GM12878 (cell line): Measurements from ENCODE around the gene CNIH2. TPM values are rescaled to one million over a fixed set of nuclear protein-coding genes. Genes with fewer than 3 reads are reported as not detected.
A peak's percentile ranks its signal among the peaks of the same experiment; 100 is the strongest.

ENCODE experiments used
- BHLHE40 ChIP-seq, 2 experiments: fragments of 450-650 bp in 1 of 2; IDR thresholded peaks; 2 replicates each; pipeline ENCODE4 v1.6.1; 2011 to 2017; ENCODE audit warnings: low read depth in 2 of 2, borderline replicate concordance in 1 of 2, improper control_type of control experiment in 1 of 2, low read length in 1 of 2, mild to moderate bottlenecking in 1 of 2
- CBX3 ChIP-seq: fragments of 200-600 bp; sonication (generic); IDR thresholded peaks from 2 replicates; pipeline ENCODE4 v1.6.1; 2016; ENCODE audit warnings: low read depth, borderline replicate concordance
- CBX5 ChIP-seq: sonication (generic); IDR thresholded peaks from 2 replicates; pipeline ENCODE4 v1.6.1; 2016; ENCODE audit warnings: low read depth, moderate library complexity, mild to moderate bottlenecking, inconsistent platforms
- CHD1 ChIP-seq: IDR thresholded peaks from 2 replicates; pipeline ENCODE4 v1.6.1; 2012; ENCODE audit warnings: low read depth, low read length, improper control_type of control experiment
- EED ChIP-seq: sonication (generic); IDR thresholded peaks from 2 replicates; pipeline ENCODE4 v1.6.1; 2016; ENCODE audit warnings: antibody characterized with exemption, low read depth
- EP300 ChIP-seq, 2 experiments: fragments of 150-350 bp in 1 of 2; IDR thresholded peaks; 2 replicates each; pipeline ENCODE4 v1.6.1; 2011 to 2012; ENCODE audit warnings: low read depth in 2 of 2, low read length in 2 of 2, borderline replicate concordance in 1 of 2, improper control_type of control experiment in 1 of 2, inconsistent platforms in 1 of 2; ENCODE audit not compliant: control insufficient read depth in 1 of 2
- JUNB ChIP-seq: IDR thresholded peaks from 2 replicates; pipeline ENCODE4 v1.6.1; 2016; ENCODE audit warnings: antibody characterized with exemption, mild to moderate bottlenecking
- JUND ChIP-seq: IDR thresholded peaks from 2 replicates; pipeline ENCODE4 v1.6.1; 2012; ENCODE audit warnings: low read depth, mild to moderate bottlenecking, low read length, improper control_type of control experiment, moderate library complexity
- NFYA ChIP-seq: IDR thresholded peaks from 2 replicates; pipeline ENCODE4 v1.6.1; 2011; ENCODE audit warnings: low read depth, mild to moderate bottlenecking, low read length, improper control_type of control experiment, borderline replicate concordance
- POLR2AphosphoS2 ChIP-seq: IDR thresholded peaks from 2 replicates; pipeline ENCODE4 v1.6.1; 2011; ENCODE audit warnings: low read depth, mild to moderate bottlenecking, low read length, improper control_type of control experiment, moderate library complexity
- POU2F2 ChIP-seq: IDR thresholded peaks from 3 replicates; pipeline ENCODE4 v1.6.1; 2011; ENCODE audit warnings: low read depth, mild to moderate bottlenecking, low read length, borderline replicate concordance
- RCOR1 ChIP-seq: conservative IDR thresholded peaks from 2 replicates; pipeline ENCODE4 v1.6.1; 2012; ENCODE audit warnings: low read depth, low read length, improper control_type of control experiment
- SMAD5 ChIP-seq: IDR thresholded peaks from 2 replicates; pipeline ENCODE4 v1.6.1; 2016; ENCODE audit warnings: antibody characterized with exemption, low read depth
- SMC3 ChIP-seq: IDR thresholded peaks from 2 replicates; pipeline ENCODE4 v1.6.1; 2011; ENCODE audit warnings: low read length, improper control_type of control experiment, borderline replicate concordance
- SP1 ChIP-seq: IDR thresholded peaks from one replicate; pipeline ENCODE4 v1.6.1; 2011; ENCODE audit warnings: low read depth, low read length
- TAF1 ChIP-seq: IDR thresholded peaks from 2 replicates; pipeline ENCODE4 v1.6.1; 2011; ENCODE audit warnings: mild to moderate bottlenecking, low read depth, low read length, borderline replicate concordance
- TCF12 ChIP-seq: IDR thresholded peaks from 2 replicates; pipeline ENCODE4 v1.6.1; 2011; ENCODE audit warnings: low read depth, mild to moderate bottlenecking, low read length
- YY1 ChIP-seq: IDR thresholded peaks from 2 replicates; pipeline ENCODE4 v1.6.1; 2011; ENCODE audit warnings: low read depth, mild to moderate bottlenecking, low read length
- ZBED1 ChIP-seq: IDR thresholded peaks from 2 replicates; pipeline ENCODE4 v1.6.1; 2016; ENCODE audit warnings: borderline replicate concordance
- ZSCAN29 ChIP-seq: fragments of 450-650 bp; IDR thresholded peaks from 2 replicates; pipeline ENCODE4 v1.6.1; 2017; ENCODE audit warnings: mild to moderate bottlenecking, moderate library complexity
- polyA plus RNA-seq, 11 experiments: library from polyadenylated mRNA; depleted of rRNA in 4 of 11; unstranded in 6 of 11; stranded (reverse) in 5 of 11; fragments of >200 nt; fragmentation: Nextera tagmentation in 4 of 11; fragmentation: Illumina TruSeq in 1 of 11; extraction: Ambion mirVana in 4 of 11; extraction: Trizol in 1 of 11; gene quantifications; 1 replicate in 1 of 11; 2 replicates in 10 of 11; pipeline versions ENCODE4 v1.2.1 to v1.2.3, GENCODE V29; 2011 to 2016; ENCODE audit warnings: inconsistent platforms in 2 of 11, missing spikeins in 2 of 11, low read depth in 1 of 11
- total RNA-seq, 4 experiments: library from RNA; depleted of rRNA in 3 of 4; stranded (reverse); fragments of >200 nt in 3 of 4; fragmentation: Illumina TruSeq in 1 of 4; extraction: Trizol in 1 of 4; gene quantifications; 2 replicates each; pipeline versions ENCODE4 v1.2.1 to v1.2.3, GENCODE V29; 2013 to 2021
- TF ChIP-seq, protein P1 (sequence below): fragments of 450-650 bp; IDR thresholded peaks from 2 replicates; pipeline ENCODE4 v1.6.1; 2018; ENCODE audit warnings: mild to moderate bottlenecking, low read depth, moderate library complexity; ENCODE audit not compliant: partially characterized antibody
- TF ChIP-seq, protein P2 (sequence below): fragments of 450-650 bp; IDR thresholded peaks from 2 replicates; pipeline ENCODE4 v1.6.1; 2017; ENCODE audit warnings: mild to moderate bottlenecking, low read depth, inconsistent platforms; ENCODE audit not compliant: poor library complexity, severe bottlenecking
- TF ChIP-seq, protein P3 (sequence below): IDR thresholded peaks from 2 replicates; pipeline ENCODE4 v1.6.1; 2012; ENCODE audit warnings: low read depth, low read length, improper control_type of control experiment
- TF ChIP-seq, protein P4 (sequence below): IDR thresholded peaks from 2 replicates; pipeline ENCODE4 v1.6.1; 2011; ENCODE audit warnings: mild to moderate bottlenecking, low read depth, low read length, moderate library complexity; ENCODE audit not compliant: insufficient replicate concordance

CNIH2 gene
- total and polyA plus RNA-seq, 10 of the 15 experiments (the other 5 are each of a cell fraction or from before 2014, with no cell fraction given), result 0.07 to 1.3 (median 0.68) TPM; not detected in 2

DNA sequence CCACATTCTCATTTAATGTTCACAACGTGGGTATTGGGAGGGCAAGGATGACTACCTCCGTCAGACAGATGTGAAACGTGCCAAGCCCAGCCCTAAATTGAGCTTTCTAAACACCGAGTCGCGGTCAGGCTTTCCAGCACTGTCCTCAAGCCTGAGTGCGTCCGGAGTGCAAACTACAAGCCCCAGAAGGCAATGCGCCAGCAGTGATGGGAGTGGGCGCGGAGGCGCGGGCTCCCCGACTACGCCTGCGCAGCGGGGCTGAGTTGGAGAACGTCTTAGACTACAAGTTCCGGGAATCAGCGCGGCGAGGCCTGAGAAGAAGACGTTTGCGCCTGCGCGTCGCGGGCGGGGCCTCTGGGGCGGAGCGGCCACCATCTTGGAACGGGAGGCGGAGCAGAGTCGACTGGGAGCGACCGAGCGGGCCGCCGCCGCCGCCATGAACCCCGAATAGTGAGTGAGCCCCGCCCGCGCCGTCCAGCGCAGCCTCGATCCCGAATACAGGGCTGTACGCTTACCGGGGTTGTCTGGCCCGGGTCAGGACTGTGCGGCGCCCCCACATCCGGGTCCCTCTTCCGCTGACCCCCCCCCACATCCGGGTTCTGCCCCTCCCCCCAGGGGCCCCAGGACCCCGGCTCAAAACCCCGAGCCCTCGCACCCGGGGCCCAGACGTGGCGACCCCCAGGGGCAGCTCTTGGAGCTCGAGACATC lies 9.6 kb upstream of the CNIH2 start, which contains the start of gene RAB1B (continued):
- TF ChIP-seq SMAD5 (no peak; the same call in 1 of the 2 replicates), CBX3 (no peak), YY1 (peak; percentile 96), EED (no peak), SP1 (peak; percentile 70), SMC3 (no peak), ZBED1 (no peak), TCF12 (no peak), CHD1 (no peak), POLR2AphosphoS2 (peak; percentile 31; the same call in 1 of the 2 replicates), CBX5 (no peak), NFYA (no peak), JUNB (no peak), ZSCAN29 (no peak), POU2F2 (no peak), JUND (no peak), BHLHE40 (IDR thresholded peaks at IDR 0.05; ENCODE audit: borderline replicate concordance in 1 of 2, low read depth in 2 of 2, low read length in 1 of 2) (peak; percentile 85 to 86), TAF1 (no peak; the same call in 1 of the 2 replicates), EP300 (IDR thresholded peaks at IDR 0.05; ENCODE audit: borderline replicate concordance in 1 of 2, control insufficient read depth in 1 of 2, low read depth in 2 of 2, low read length in 2 of 2) (no peak), RCOR1 (no peak)
- TF ChIP-seq, protein P1, sequence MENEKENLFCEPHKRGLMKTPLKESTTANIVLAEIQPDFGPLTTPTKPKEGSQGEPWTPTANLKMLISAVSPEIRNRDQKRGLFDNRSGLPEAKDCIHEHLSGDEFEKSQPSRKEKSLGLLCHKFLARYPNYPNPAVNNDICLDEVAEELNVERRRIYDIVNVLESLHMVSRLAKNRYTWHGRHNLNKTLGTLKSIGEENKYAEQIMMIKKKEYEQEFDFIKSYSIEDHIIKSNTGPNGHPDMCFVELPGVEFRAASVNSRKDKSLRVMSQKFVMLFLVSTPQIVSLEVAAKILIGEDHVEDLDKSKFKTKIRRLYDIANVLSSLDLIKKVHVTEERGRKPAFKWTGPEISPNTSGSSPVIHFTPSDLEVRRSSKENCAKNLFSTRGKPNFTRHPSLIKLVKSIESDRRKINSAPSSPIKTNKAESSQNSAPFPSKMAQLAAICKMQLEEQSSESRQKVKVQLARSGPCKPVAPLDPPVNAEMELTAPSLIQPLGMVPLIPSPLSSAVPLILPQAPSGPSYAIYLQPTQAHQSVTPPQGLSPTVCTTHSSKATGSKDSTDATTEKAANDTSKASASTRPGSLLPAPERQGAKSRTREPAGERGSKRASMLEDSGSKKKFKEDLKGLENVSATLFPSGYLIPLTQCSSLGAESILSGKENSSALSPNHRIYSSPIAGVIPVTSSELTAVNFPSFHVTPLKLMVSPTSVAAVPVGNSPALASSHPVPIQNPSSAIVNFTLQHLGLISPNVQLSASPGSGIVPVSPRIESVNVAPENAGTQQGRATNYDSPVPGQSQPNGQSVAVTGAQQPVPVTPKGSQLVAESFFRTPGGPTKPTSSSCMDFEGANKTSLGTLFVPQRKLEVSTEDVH, result no peak
- TF ChIP-seq, protein P2, sequence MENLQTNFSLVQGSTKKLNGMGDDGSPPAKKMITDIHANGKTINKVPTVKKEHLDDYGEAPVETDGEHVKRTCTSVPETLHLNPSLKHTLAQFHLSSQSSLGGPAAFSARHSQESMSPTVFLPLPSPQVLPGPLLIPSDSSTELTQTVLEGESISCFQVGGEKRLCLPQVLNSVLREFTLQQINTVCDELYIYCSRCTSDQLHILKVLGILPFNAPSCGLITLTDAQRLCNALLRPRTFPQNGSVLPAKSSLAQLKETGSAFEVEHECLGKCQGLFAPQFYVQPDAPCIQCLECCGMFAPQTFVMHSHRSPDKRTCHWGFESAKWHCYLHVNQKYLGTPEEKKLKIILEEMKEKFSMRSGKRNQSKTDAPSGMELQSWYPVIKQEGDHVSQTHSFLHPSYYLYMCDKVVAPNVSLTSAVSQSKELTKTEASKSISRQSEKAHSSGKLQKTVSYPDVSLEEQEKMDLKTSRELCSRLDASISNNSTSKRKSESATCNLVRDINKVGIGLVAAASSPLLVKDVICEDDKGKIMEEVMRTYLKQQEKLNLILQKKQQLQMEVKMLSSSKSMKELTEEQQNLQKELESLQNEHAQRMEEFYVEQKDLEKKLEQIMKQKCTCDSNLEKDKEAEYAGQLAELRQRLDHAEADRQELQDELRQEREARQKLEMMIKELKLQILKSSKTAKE, result no peak
- TF ChIP-seq, protein P3, sequence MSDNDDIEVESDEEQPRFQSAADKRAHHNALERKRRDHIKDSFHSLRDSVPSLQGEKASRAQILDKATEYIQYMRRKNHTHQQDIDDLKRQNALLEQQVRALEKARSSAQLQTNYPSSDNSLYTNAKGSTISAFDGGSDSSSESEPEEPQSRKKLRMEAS, result no peak; the same call in 1 of the 2 replicates
- TF ChIP-seq, protein P4, sequence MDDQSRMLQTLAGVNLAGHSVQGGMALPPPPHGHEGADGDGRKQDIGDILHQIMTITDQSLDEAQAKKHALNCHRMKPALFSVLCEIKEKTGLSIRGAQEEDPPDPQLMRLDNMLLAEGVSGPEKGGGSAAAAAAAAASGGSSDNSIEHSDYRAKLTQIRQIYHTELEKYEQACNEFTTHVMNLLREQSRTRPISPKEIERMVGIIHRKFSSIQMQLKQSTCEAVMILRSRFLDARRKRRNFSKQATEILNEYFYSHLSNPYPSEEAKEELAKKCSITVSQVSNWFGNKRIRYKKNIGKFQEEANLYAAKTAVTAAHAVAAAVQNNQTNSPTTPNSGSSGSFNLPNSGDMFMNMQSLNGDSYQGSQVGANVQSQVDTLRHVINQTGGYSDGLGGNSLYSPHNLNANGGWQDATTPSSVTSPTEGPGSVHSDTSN, result no peak
